ENCODE measurements around the gene CNTNAP5. TPM values are rescaled to one million over a fixed set of nuclear protein-coding genes. Genes with fewer than 3 reads are reported as not detected.

The CNTNAP5 gene
- total and polyA plus RNA-seq, 12 donors: 0.08 to 4.9 (median 0.96) TPM; not detected in 5

- no peaks in the 10 kb centered on the region for H3K4me1 ChIP-seq (replicated peaks in 1 of 2)
- DNase-seq: no peak
- no peaks in the 10 kb centered on the region for H3K9me3 ChIP-seq (replicated peaks in 1 of 3)
- H3K27me3 ChIP-seq: no peaks in the 10 kb centered on the region
- no peak for TF ChIP-seq CTCF (IDR thresholded peaks at IDR 0.05)
- TF ChIP-seq POLR2A (IDR thresholded peaks at IDR 0.05): no peak
- no peaks in the 10 kb centered on the region for H3K36me3 ChIP-seq (replicated peaks in 1 of 2)
- intact Hi-C loops (cut with DNase I): no loop called here
- no peak overlapping the region for H3K27ac ChIP-seq
- no peak overlapping the region for H3K4me3 ChIP-seq
Observed at GRCh38 chr2:124886216-124886615, 861.1 kb downstream of the CNTNAP5 start.

- Histone ChIP-seq H3K4me3 (no peak overlapping the region), H3K9me3 (replicated peaks in 1 of 3) (no peaks in the 10 kb centered on the region), H3K27me3 (no peaks in the 10 kb centered on the region), H3K36me3 (replicated peaks in 1 of 2) (no peaks in the 10 kb centered on the region), H3K4me1 (replicated peaks in 1 of 2) (no peaks in the 10 kb centered on the region), H3K27ac (no peak overlapping the region)
- intact Hi-C loops (cut with DNase I): no loop called here
- TF ChIP-seq CTCF (IDR thresholded peaks at IDR 0.05) (no peak), POLR2A (IDR thresholded peaks at IDR 0.05) (no peak)
- DNase-seq: no peak
- 71 to 80% (median 73%) methylated on average over 3 of the region's 3 CpGs for WGBS, 4 donors
Observed at GRCh38 chr2:124887466-124887865, 862.4 kb downstream of the CNTNAP5 start.

GRCh38 chr2:124888431-124888830 is 863.3 kb downstream of the CNTNAP5 start:
- WGBS, 4 donors: 75 to 87% (median 78%) methylated on average over 1 of the region's 1 CpG
- intact Hi-C loops (cut with DNase I): no loop called here
- no peaks in the 10 kb centered on the region for H3K27me3 ChIP-seq
- H3K9me3 ChIP-seq (replicated peaks in 1 of 3): no peaks in the 10 kb centered on the region
- no peak overlapping the region for H3K4me3 ChIP-seq
- no peaks in the 10 kb centered on the region for H3K4me1 ChIP-seq (replicated peaks in 1 of 2)
- no peak for TF ChIP-seq POLR2A (IDR thresholded peaks at IDR 0.05)
- no peaks in the 10 kb centered on the region for H3K36me3 ChIP-seq (replicated peaks in 1 of 2)
- no peak overlapping the region for H3K27ac ChIP-seq
- DNase-seq: no peak

GRCh38 chr2:124894199-124894598 is 869.1 kb downstream of the CNTNAP5 start:
- no peak for DNase-seq
- TF ChIP-seq CTCF (IDR thresholded peaks at IDR 0.05) (no peak), POLR2A (IDR thresholded peaks at IDR 0.05) (no peak)
- H3K4me3 ChIP-seq: no peak overlapping the region
- 64 to 73% (median 66%) methylated on average over 2 of the region's 2 CpGs for WGBS, 4 donors
- no peak overlapping the region for H3K27ac ChIP-seq
- H3K4me1 ChIP-seq (replicated peaks in 1 of 2): no peaks in the 10 kb centered on the region
- no peaks in the 10 kb centered on the region for H3K36me3 ChIP-seq (replicated peaks in 1 of 2)
- intact Hi-C loops (cut with DNase I): no loop called here
- H3K27me3 ChIP-seq: no peaks in the 10 kb centered on the region
- H3K9me3 ChIP-seq (replicated peaks in 1 of 3): no peaks in the 10 kb centered on the region

GRCh38 chr2:124898827-124899226 is 873.7 kb downstream of the CNTNAP5 start:
- H3K36me3 ChIP-seq (replicated peaks in 1 of 2): no peaks in the 10 kb centered on the region
- H3K27ac ChIP-seq: no peak overlapping the region
- no peaks in the 10 kb centered on the region for H3K27me3 ChIP-seq
- intact Hi-C loops (cut with DNase I): no loop called here
- TF ChIP-seq POLR2A (IDR thresholded peaks at IDR 0.05): no peak
- no peak for TF ChIP-seq CTCF (IDR thresholded peaks at IDR 0.05)
- no peaks in the 10 kb centered on the region for H3K4me1 ChIP-seq (replicated peaks in 1 of 2)
- no peak for DNase-seq
- no peak overlapping the region for H3K4me3 ChIP-seq
- H3K9me3 ChIP-seq (replicated peaks in 1 of 3): peaks cover 0 to 4% (median 0%) of the 10 kb centered on the region in 3 donors
- WGBS, 4 donors: 87 to 93% (median 92%) methylated on average over 4 of the region's 4 CpGs
